Muscle layer of colon (tissue), 2 donors: ENCODE data around the gene ZNF385C.

Source experiments
- H3K27ac ChIP-seq: one replicate; pipeline ENCODE4 v1.7.0; 2013; ENCODE audit warnings: low read depth, mild to moderate bottlenecking, low read length, moderate library complexity
- H3K27me3 ChIP-seq, 2 donors: one replicate each; pipeline ENCODE4 v1.7.0; 2013; ENCODE audit warnings: low read length in 2 of 2, mild to moderate bottlenecking in 2 of 2; ENCODE audit not compliant: insufficient read depth in 2 of 2, control insufficient read depth in 1 of 2
- H3K36me3 ChIP-seq: one replicate; pipeline ENCODE4 v1.7.0; 2013; ENCODE audit warnings: mild to moderate bottlenecking, low read length; ENCODE audit not compliant: insufficient read depth
- H3K4me1 ChIP-seq: one replicate; pipeline ENCODE4 v1.7.0; 2013; ENCODE audit warnings: mild to moderate bottlenecking, low read length; ENCODE audit not compliant: insufficient read depth
- H3K4me3 ChIP-seq, 2 donors: one replicate each; pipeline ENCODE4 v1.7.0; 2013; ENCODE audit warnings: low read length in 2 of 2, low read depth in 1 of 2, mild to moderate bottlenecking in 1 of 2, moderate library complexity in 1 of 2
- H3K9ac ChIP-seq: one replicate; pipeline ENCODE4 v1.7.0; 2013; ENCODE audit warnings: low read length
- H3K9me3 ChIP-seq: one replicate; pipeline ENCODE4 v1.7.0; 2013; ENCODE audit warnings: mild to moderate bottlenecking, low read length
- donor health status: abdominal sarcoma.
- donor health status: Adenocarcinoma of cecum.

Gene ZNF385C

DNA sequence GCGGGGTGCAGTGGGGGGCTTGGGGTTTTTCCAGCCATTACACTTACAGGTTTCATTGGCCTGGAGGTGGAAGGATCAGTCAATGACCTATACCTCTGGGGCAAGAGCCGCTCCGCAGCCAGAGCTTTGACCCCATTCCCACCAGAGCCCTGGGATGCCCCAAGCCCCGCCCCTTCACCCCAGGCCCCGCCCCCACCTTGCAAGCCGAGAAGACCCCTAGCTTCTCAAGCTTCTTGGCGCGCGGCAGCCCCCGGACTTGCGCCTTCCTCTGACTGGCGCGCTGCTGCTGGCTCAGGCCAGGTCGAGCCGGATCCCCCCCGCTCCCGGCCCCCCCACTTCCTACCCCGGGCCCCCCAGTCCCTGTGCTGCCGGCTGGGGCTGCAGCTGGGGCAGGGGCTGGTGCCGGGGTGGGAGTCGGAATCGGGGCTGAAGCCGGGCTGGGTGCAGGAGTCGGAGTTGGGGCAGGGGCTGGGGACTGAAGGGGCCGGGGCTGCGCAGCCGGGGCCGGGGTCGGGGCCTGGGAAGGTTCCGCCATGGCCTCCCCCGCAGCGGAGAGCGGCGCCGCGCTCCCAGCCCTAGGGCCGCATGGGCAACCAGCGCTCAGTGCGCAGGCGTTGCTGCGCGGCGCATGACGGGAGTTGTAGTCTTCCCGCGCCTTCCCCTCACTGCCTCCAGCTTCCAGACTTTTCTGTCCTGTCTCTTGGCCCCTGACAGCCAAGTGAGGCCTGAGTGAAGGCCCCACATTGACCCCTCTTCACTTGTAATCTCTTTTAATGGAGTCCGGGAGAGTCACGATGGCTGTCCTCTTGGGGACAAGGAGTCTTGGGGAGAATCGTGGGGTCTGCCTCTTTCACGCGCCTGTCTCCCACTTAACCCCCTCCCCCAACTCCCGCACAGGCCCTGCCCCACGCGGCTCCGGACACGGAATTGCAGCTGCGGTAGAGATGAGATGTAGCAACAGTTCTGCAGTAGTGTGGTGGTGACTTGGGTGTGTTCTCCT lies 22.8 kb upstream of the ZNF385C start, which contains the start of gene KAT2A:
KAT2A (minus strand) TSS at position 598 of the 1,000 bp plus-strand sequence; CDS start at position 535, 63 bp downstream.
- peak within 1 kb of the TSS; percentile 65 to 67 for H3K4me3 ChIP-seq
- peak within 1 kb of the TSS; percentile 19 for H3K27ac ChIP-seq
- H3K9ac ChIP-seq = no peak within 1 kb of the TSS
- peaks cover 20% of the 10 kb centered on the region for H3K4me1 ChIP-seq
- H3K27me3 ChIP-seq = no peaks in the 10 kb centered on the region
- H3K9me3 ChIP-seq = no peaks in the 10 kb centered on the region
- peaks cover 34% of the 10 kb centered on the region for H3K36me3 ChIP-seq

DNA sequence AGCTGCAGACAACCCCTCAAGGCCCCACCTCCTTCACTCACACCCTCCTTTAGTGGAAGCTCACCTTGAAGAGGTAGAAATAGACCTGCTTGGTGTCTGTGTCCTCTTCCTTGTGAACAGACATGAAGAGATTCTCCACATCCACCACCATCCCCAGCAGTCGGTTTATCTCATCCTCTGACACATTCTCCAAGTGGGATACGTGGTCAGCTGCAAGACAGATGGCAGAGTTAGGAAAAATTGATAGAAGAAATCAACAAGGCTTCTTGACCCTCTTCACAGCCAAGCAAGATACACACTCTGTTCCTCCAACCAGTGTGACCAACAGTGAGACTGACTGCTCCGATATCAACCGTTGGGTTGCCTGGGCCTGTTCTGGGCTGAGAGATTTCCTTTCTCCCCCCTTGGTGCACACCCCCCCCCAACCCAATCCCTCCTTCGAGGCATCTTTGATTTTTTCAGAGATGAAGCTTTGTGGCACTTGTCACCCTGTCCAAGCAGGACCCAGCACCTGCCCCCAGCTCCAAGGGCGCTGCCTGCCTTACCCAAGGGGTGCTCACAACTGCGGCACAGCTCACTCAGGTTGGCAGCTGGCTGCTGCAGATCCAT lies 22.0 kb upstream of the ZNF385C start:
- Histone ChIP-seq H3K27me3 (no peaks in the 10 kb centered on the region), H3K27ac (peak overlapping the region; percentile 7), H3K9me3 (no peaks in the 10 kb centered on the region), H3K9ac (no peak overlapping the region), H3K4me1 (peaks cover 20% of the 10 kb centered on the region), H3K4me3 (peak overlapping the region; percentile 65 to 67), H3K36me3 (peaks cover 31% of the 10 kb centered on the region)

DNA sequence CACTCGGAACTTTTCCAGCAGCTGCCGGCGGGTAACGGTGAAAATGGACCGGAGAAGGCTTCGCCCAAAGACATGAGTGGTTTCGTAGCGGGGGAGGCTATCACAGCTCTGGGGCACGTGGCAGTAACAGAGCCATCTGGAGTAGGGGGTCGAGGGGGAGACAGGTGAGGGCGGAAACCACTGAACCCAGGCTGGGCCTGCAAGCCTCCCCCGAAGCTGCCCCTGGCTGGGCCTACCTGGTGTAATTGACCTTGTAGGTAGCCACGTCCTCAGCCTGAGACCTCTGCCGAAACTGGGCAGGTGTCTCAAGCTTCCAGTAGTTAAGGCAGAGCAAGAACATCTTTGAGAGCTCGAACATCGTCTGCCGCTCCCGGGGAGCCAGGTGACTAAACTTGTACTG lies 21.0 kb upstream of the ZNF385C start:
- Histone ChIP-seq H3K9ac (no peak overlapping the region), H3K9me3 (no peaks in the 10 kb centered on the region), H3K4me1 (peaks cover 20% of the 10 kb centered on the region), H3K27me3 (no peaks in the 10 kb centered on the region), H3K36me3 (peaks cover 34% of the 10 kb centered on the region), H3K4me3 (no peak overlapping the region), H3K27ac (no peak overlapping the region)

DNA sequence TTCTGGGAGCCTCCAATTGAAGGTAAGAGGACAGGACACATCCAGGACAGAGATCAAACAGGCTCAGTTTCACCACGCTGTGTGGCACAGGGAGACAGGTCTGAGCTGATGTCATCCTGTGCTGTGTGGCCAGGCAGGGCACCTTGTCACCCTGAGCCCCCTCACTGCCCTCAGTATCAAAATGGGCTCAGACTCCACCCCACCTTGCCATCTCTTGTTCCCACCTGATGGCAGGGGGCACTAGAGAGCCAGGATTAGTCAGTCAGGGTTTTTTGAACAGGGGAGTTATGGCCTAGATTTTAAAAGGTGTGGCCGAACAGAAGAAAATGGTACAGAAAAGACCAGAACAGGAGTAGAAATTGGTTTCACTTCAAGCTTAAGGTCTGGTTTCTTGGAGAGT lies 20.3 kb upstream of the ZNF385C start:
- H3K4me3 ChIP-seq = no peak overlapping the region
- H3K4me1 ChIP-seq = peaks cover 20% of the 10 kb centered on the region
- peaks cover 34% of the 10 kb centered on the region for H3K36me3 ChIP-seq
- no peaks in the 10 kb centered on the region for H3K9me3 ChIP-seq
- H3K27ac ChIP-seq = no peak overlapping the region
- no peaks in the 10 kb centered on the region for H3K27me3 ChIP-seq
- no peak overlapping the region for H3K9ac ChIP-seq

DNA sequence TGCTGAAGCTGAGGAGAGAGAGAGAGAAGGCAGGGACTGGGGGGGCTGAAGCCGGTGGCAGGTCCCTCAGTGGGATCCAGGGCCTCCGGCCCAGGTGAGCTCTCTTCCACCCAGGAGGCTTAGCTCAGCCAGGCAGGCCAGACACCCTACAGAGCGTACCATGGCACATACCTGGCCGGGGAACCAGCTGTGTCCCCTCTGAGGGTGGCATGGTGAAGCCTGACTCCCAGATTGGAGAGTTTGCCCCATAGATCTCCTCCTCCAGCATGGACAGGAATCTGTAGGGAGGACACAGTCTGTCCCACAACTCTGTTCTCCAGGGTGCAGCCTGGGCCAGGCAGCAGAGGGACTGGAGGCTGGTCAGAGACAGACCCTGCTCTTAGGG lies 19.8 kb upstream of the ZNF385C start:
- H3K9ac ChIP-seq = no peak overlapping the region
- no peaks in the 10 kb centered on the region for H3K27me3 ChIP-seq
- H3K27ac ChIP-seq = no peak overlapping the region
- peaks cover 34% of the 10 kb centered on the region for H3K36me3 ChIP-seq
- H3K4me3 ChIP-seq = no peak overlapping the region
- peaks cover 22% of the 10 kb centered on the region for H3K4me1 ChIP-seq
- H3K9me3 ChIP-seq = no peaks in the 10 kb centered on the region

GRCh38 chr17:42117397-42118125 lies 19.3 kb upstream of the ZNF385C start:
- Histone ChIP-seq H3K27me3 (no peaks in the 10 kb centered on the region), H3K4me3 (no peak overlapping the region), H3K4me1 (peaks cover 27% of the 10 kb centered on the region), H3K9ac (no peak overlapping the region), H3K9me3 (no peaks in the 10 kb centered on the region), H3K27ac (no peak overlapping the region), H3K36me3 (peaks cover 34% of the 10 kb centered on the region)

DNA sequence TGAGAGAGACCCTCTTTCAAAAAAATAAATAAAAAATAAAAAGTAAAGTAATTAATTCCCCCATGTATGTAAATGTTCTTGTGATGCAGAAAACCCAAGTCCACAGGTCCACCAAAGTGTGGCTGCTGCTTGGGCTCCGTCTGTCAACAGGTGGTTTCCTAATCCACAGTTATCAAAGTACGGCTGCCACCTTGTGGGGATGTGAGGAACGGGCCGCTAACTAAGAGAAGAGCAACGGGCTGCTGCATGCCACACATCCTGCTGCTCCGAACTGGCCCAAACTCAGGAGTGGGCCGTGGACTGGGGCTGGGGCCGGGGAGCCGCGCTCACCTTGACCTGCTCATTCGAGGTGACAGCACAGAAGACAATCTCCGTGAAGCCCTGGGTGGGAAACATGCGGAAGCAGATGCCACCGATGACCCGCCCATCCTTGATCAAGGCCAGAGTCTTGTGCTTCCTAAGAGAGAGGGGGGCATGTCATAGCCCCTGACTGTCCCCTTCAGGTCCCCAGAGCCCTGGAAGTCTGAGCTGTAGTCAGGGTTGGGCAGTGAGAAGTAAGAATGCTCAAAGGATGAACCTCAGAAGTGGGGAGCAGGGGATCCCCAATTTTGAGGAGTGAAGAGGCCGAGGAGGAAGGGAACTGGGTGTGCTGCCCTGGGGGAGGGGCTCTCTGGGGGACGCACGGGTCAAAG lies 18.6 kb upstream of the ZNF385C start:
- no peaks in the 10 kb centered on the region for H3K9me3 ChIP-seq
- H3K36me3 ChIP-seq = peaks cover 34% of the 10 kb centered on the region
- H3K4me1 ChIP-seq = peaks cover 23% of the 10 kb centered on the region
- H3K9ac ChIP-seq = no peak overlapping the region
- H3K4me3 ChIP-seq = no peak overlapping the region
- H3K27me3 ChIP-seq = no peaks in the 10 kb centered on the region
- H3K27ac ChIP-seq = no peak overlapping the region

DNA sequence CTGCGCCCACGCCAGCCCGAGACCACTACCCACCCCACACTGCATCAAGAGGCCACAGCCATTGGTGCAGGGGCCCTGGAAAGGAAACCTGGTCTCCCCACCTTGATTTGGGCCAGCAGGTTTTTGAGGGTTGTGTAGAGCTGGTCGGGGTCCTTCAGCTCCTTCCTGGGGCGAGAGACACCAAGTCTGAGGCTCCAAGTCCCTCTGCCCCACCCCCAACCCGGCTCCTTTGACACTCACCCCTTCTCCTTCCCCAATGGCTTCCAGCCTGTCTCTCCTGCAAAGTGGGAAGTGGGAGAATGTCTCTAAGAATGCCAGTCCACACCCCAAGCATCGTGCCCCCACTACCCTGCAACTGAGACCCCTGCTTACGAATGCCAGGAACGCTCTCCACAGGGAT lies 15.8 kb upstream of the ZNF385C start:
- H3K4me3 ChIP-seq = no peak overlapping the region
- peaks cover 33% of the 10 kb centered on the region for H3K36me3 ChIP-seq
- H3K9me3 ChIP-seq = no peaks in the 10 kb centered on the region
- no peak overlapping the region for H3K9ac ChIP-seq
- H3K4me1 ChIP-seq = peaks cover 20% of the 10 kb centered on the region
- no peaks in the 10 kb centered on the region for H3K27me3 ChIP-seq
- no peak overlapping the region for H3K27ac ChIP-seq

- H3K4me3 ChIP-seq = peak overlapping the region in 1 of 2 donors; percentile 71
- H3K4me1 ChIP-seq = peaks cover 20% of the 10 kb centered on the region
- H3K9me3 ChIP-seq = no peaks in the 10 kb centered on the region
- H3K9ac ChIP-seq = peak overlapping the region; percentile 38
- no peaks in the 10 kb centered on the region for H3K27me3 ChIP-seq
- H3K36me3 ChIP-seq = peaks cover 32% of the 10 kb centered on the region
- H3K27ac ChIP-seq = peak overlapping the region; percentile 83
Observed at GRCh38 chr17:42113293-42114069, 15.2 kb upstream of the ZNF385C start.

GRCh38 chr17:42112552-42113176 lies 14.4 kb upstream of the ZNF385C start, which contains the start of gene DHX58:
Gene DHX58, minus strand, starts transcription at chr17:42112714. Its CDS starts 822 bp downstream, at chr17:42111892.
- Histone ChIP-seq H3K27ac (peak within 1 kb of the TSS; percentile 83), H3K27me3 (no peaks in the 10 kb centered on the region), H3K9ac (peak within 1 kb of the TSS; percentile 73), H3K4me1 (peaks cover 20% of the 10 kb centered on the region), H3K36me3 (peaks cover 26% of the 10 kb centered on the region), H3K9me3 (no peaks in the 10 kb centered on the region), H3K4me3 (peak within 1 kb of the TSS; percentile 40 to 71)
